HCT116 (cell line): ENCODE data around the gene MEAF6. TPM values are rescaled to one million over a fixed set of nuclear protein-coding genes. Genes with fewer than 3 reads are reported as not detected.

ENCODE experiments used
- ATAC-seq: fragments of 200-7000 bp; cut with Tn5 transposase; 2 replicates; pipeline ENCODE4 v1.9.1; 2020; ENCODE audit warnings: mild to moderate bottlenecking, moderate library complexity
- BruUV-seq: library from RNA; stranded (reverse); fragments of 400-500 nt; replicated peaks from 2 replicates; lab custom pipeline; 2021; lab: Mats Ljungman, UMichigan
- CTCF ChIA-PET: fragments of 300-600 bp; sonication (Branson Sonifier 250); formaldehyde crosslinking; loops from one replicate; lab custom pipeline; 2021; ENCODE audit warnings: antibody characterized with exemption; lab: Charles Lee
- POLR2A ChIA-PET: fragments of 300-600, 350-600 bp; sonication (Branson Sonifier 250); formaldehyde crosslinking; loops from one replicate; lab custom pipeline; 2021; ENCODE audit warnings: antibody characterized with exemption; lab: Charles Lee
- RAD21 ChIA-PET, 2 experiments: fragments of 300-600 bp; sonication (Branson Sonifier 250); formaldehyde crosslinking; loops; one replicate each; lab custom pipeline; 2023; ENCODE audit warnings: low total read pairs in 2 of 2; ENCODE audit not compliant: uncharacterized antibody in 2 of 2, unreplicated experiment in 2 of 2, low non-redundant PET in 1 of 2; lab: Charles Lee
- DNase-seq: peaks from one replicate; pipeline ENCODE4 v3.0.0-alpha.2; 2010; ENCODE audit warnings: low read depth, low spot score
- H2AFZ ChIP-seq: fragments of 200-600 bp; shearing (Covaris generic), sonication (generic); 2 replicates; pipeline ENCODE4 v1.6.1; 2017; ENCODE audit warnings: low read depth, mixed run types, mixed read lengths, antibody characterized with exemption, low read length; ENCODE audit not compliant: poor library complexity, severe bottlenecking
- H3K27ac ChIP-seq: 2 replicates; pipeline ENCODE4 v1.5.1; 2012; ENCODE audit warnings: low read depth, low read length
- H3K27me3 ChIP-seq: fragments of 200-600 bp; sonication (generic); 2 replicates; pipeline ENCODE4 v1.6.1; 2016; ENCODE audit warnings: mixed run types, low read length, mixed read lengths; ENCODE audit not compliant: insufficient read depth
- H3K36me3 ChIP-seq, 2 experiments: fragments of 200-500 bp in 1 of 2; fragments of 200-600 bp in 1 of 2; sonication (Bioruptor generic) in 1 of 2; sonication (generic) in 1 of 2; 2 replicates each; pipeline versions ENCODE4 v1.5.1 to v1.6.1; 2014 to 2016; ENCODE audit warnings: low read length in 2 of 2, inconsistent platforms in 1 of 2, mixed read lengths in 1 of 2, mixed run types in 1 of 2; ENCODE audit not compliant: insufficient read depth in 2 of 2, control insufficient read depth in 1 of 2
- H3K4me1 ChIP-seq, 2 experiments: fragments of 200-600 bp in 1 of 2; sonication (generic) in 1 of 2; 2 replicates each; pipeline versions ENCODE4 v1.5.1 to v1.6.1; 2012 to 2017; ENCODE audit warnings: low read length in 2 of 2, inconsistent platforms in 1 of 2, mild to moderate bottlenecking in 1 of 2, mixed read lengths in 1 of 2, mixed run types in 1 of 2, moderate library complexity in 1 of 2; ENCODE audit not compliant: insufficient read depth in 2 of 2, control insufficient read depth in 1 of 2
- H3K4me2 ChIP-seq: fragments of 200-600 bp; sonication (generic); 2 replicates; pipeline ENCODE4 v1.6.1; 2017; ENCODE audit warnings: mixed run types, low read length, mixed read lengths
- H3K4me3 ChIP-seq, 2 experiments: fragments of 200-600 bp in 1 of 2; sonication (generic) in 1 of 2; replicated peaks in 1 of 2; 2 replicates each; pipeline ENCODE4 v1.5.1; 2011 to 2016; ENCODE audit warnings: low read length in 2 of 2, control low read depth in 1 of 2, low read depth in 1 of 2, mild to moderate bottlenecking in 1 of 2, mixed read lengths in 1 of 2, mixed run types in 1 of 2
- H3K79me2 ChIP-seq: fragments of 200-600 bp; sonication (generic); 2 replicates; pipeline ENCODE4 v1.6.1; 2017; ENCODE audit warnings: mild to moderate bottlenecking, mixed run types, low read length, moderate library complexity, mixed read lengths; ENCODE audit not compliant: insufficient read depth
- H3K9ac ChIP-seq: fragments of 200-600 bp; sonication (generic); 2 replicates; pipeline ENCODE4 v1.6.1; 2016; ENCODE audit warnings: low read length, mixed read lengths
- H3K9me2 ChIP-seq: fragments of 200-600 bp; sonication (generic), shearing (Covaris generic); 2 replicates; pipeline ENCODE4 v1.6.1; 2017; ENCODE audit warnings: mixed run types, mild to moderate bottlenecking, moderate library complexity; ENCODE audit not compliant: insufficient read depth
- H3K9me3 ChIP-seq, 2 experiments: fragments of 200-500 bp in 1 of 2; fragments of 200-600 bp in 1 of 2; sonication (Bioruptor generic) in 1 of 2; sonication (generic) in 1 of 2; 2 replicates each; pipeline ENCODE4 v1.6.1; 2014 to 2017; ENCODE audit warnings: low read length in 2 of 2, mixed read lengths in 2 of 2, inconsistent platforms in 1 of 2, low read depth in 1 of 2, mild to moderate bottlenecking in 1 of 2, mixed run types in 1 of 2, moderate library complexity in 1 of 2; ENCODE audit not compliant: control insufficient read depth in 1 of 2, insufficient read depth in 1 of 2
- H4K20me1 ChIP-seq: fragments of 200-600 bp; sonication (generic), shearing (Covaris generic); 2 replicates; pipeline ENCODE4 v1.6.1; 2017; ENCODE audit warnings: mixed run types, mild to moderate bottlenecking, moderate library complexity; ENCODE audit not compliant: insufficient read depth
- CBX3 ChIP-seq: IDR thresholded peaks from 2 replicates; pipeline ENCODE4 v1.6.1; 2012; ENCODE audit warnings: low read depth
- CEBPB ChIP-seq: IDR thresholded peaks from 2 replicates; pipeline ENCODE4 v1.6.1; 2012; ENCODE audit warnings: low read depth
- EGR1 ChIP-seq: IDR thresholded peaks from 2 replicates; pipeline ENCODE4 v1.6.1; 2012; ENCODE audit warnings: low read depth
- EZH2 ChIP-seq: fragments of 200-600 bp; sonication (generic); IDR thresholded peaks from 2 replicates; pipeline ENCODE4 v1.6.1; 2017; ENCODE audit warnings: antibody characterized with exemption, mixed run types
- EZH2phosphoT487 ChIP-seq: fragments of 200-600 bp; IDR thresholded peaks from 2 replicates; pipeline ENCODE4 v1.6.1; 2018; ENCODE audit warnings: antibody characterized with exemption, borderline replicate concordance
- FOSL1 ChIP-seq: IDR thresholded peaks from 2 replicates; pipeline ENCODE4 v1.6.1; 2012; ENCODE audit warnings: low read depth
- JUND ChIP-seq: IDR thresholded peaks from 2 replicates; pipeline ENCODE4 v1.6.1; 2012
- POLR2A ChIP-seq: IDR thresholded peaks from 2 replicates; pipeline ENCODE4 v1.7.0; 2011; ENCODE audit warnings: borderline replicate concordance; ENCODE audit not compliant: insufficient read depth, insufficient read length; ENCODE audit errors: extremely low read depth
- RAD21 ChIP-seq: IDR thresholded peaks from 2 replicates; pipeline ENCODE4 v1.6.1; 2012; ENCODE audit warnings: low read depth, mild to moderate bottlenecking
- SP1 ChIP-seq: IDR thresholded peaks from 2 replicates; pipeline ENCODE4 v1.6.1; 2012; ENCODE audit warnings: low read depth
- TCF7L2 ChIP-seq: IDR thresholded peaks from 2 replicates; pipeline ENCODE4 v1.7.0; 2011; ENCODE audit warnings: borderline replicate concordance, inconsistent platforms; ENCODE audit not compliant: insufficient read depth, insufficient read length; ENCODE audit errors: extremely low read depth
- ZNF274 ChIP-seq: fragments of 200-500 bp; sonication (Bioruptor generic); IDR thresholded peaks from 2 replicates; pipeline ENCODE4 v1.6.1; 2014; ENCODE audit warnings: mild to moderate bottlenecking, low read depth, low read length, inconsistent platforms
- intact Hi-C: fragments of 100-400 bp; cut with micrococcal nuclease; formaldehyde crosslinking; loops from 2 replicates; pipeline ENCODE4 v1.10.0; 2022
- total RNA-seq: library from RNA; stranded (reverse); gene quantifications from one replicate; pipeline ENCODE4 v1.2.1, GENCODE V29; 2021; ENCODE audit not compliant: unreplicated experiment
- TF ChIP-seq, protein P1 (sequence below): IDR thresholded peaks from 2 replicates; pipeline ENCODE4 v1.6.1; 2011; ENCODE audit warnings: mild to moderate bottlenecking, low read length, moderate library complexity; ENCODE audit not compliant: insufficient replicate concordance; ENCODE audit errors: extremely low read depth
- TF ChIP-seq, protein P2 (sequence below): IDR thresholded peaks from 2 replicates; pipeline ENCODE4 v1.6.1; 2012
- TF ChIP-seq, protein P3 (sequence below), 3 experiments: fragments of 200-600 bp in 1 of 3; sonication (generic) in 1 of 3; IDR thresholded peaks in 2 of 3; conservative IDR thresholded peaks in 1 of 3; 2 replicates each; pipeline ENCODE4 v1.5.1; 2012 to 2017; ENCODE audit warnings: low read depth in 2 of 3, low read length in 2 of 3, antibody characterized with exemption in 1 of 3, borderline replicate concordance in 1 of 3, control low read depth in 1 of 3, mild to moderate bottlenecking in 1 of 3, mixed read lengths in 1 of 3, mixed run types in 1 of 3, moderate library complexity in 1 of 3; ENCODE audit not compliant: insufficient read depth in 1 of 3
- TF ChIP-seq, protein P4 (sequence below): IDR thresholded peaks from 2 replicates; pipeline ENCODE4 v1.6.1; 2012; ENCODE audit warnings: low read depth

MEAF6 gene
- total RNA-seq, 1 experiment from 2014 or later, result 50.3 TPM

DNA sequence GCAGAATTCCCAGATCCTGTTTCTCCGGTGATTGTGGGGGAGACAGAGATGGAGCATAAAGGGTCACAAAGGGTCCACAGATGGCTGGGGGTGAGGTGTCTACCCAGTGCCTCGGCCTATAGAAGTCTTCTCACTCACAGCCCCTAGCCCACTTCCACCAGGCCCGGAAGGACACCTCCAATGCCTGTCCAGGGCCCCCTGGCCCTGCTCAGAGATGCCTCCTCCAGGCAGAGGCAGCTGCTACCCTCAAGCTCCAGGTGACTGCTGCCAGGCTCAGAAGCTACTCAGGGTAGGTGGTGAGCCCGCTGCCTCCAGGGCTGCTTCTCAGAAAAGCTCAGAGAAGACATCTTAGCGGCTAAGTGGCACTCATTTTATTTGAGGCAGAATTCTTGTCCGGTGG lies 62.1 kb downstream of the MEAF6 start:
- Histone ChIP-seq H2AFZ (peak overlapping the region; percentile 1), H3K27me3 (no peaks in the 10 kb centered on the region), H4K20me1 (no peaks in the 10 kb centered on the region), H3K4me1 (peaks cover 8 to 40% of the 10 kb centered on the region in 2 experiments; a peak in 3 of 4 replicates), H3K36me3 (no peaks in the 10 kb centered on the region), H3K9ac (0 out of 2 replicates have a peak overlapping the region, but pooled peaks have one; percentile 1), H3K9me3 (no peaks in the 10 kb centered on the region), H3K79me2 (no peaks in the 10 kb centered on the region), H3K4me2 (peak overlapping the region; percentile 48), H3K9me2 (no peaks in the 10 kb centered on the region), H3K4me3 (no peak overlapping the region), H3K27ac (no peak overlapping the region)
- ATAC-seq, result peak; percentile 22
- ChIA-PET POLR2A (interaction anchor here (1.5 kb wide), 1 partner anchor 23 kb away, joined by 4 read pairs; no protein-coding TSS in a partner anchor), RAD21 (no interaction called here), CTCF (interaction anchor here (1.0 to 5.4 kb wide), 2 partner anchors 18 to 34 kb away, joined by 3 to 62 read pairs; no protein-coding TSS in a partner anchor)
- intact Hi-C loops, result loop anchor here (5.0 kb wide), 1 partner anchor 100 kb away; the partner anchor contains the start of gene SNIP1
- TF ChIP-seq EZH2phosphoT487 (no peak), CBX3 (no peak), JUND (no peak), CEBPB (no peak), SP1 (no peak), RAD21 (no peak), EZH2 (no peak), TCF7L2 (no peak), ZNF274 (no peak), FOSL1 (no peak), POLR2A (no peak), EGR1 (no peak)
- TF ChIP-seq, protein P1, sequence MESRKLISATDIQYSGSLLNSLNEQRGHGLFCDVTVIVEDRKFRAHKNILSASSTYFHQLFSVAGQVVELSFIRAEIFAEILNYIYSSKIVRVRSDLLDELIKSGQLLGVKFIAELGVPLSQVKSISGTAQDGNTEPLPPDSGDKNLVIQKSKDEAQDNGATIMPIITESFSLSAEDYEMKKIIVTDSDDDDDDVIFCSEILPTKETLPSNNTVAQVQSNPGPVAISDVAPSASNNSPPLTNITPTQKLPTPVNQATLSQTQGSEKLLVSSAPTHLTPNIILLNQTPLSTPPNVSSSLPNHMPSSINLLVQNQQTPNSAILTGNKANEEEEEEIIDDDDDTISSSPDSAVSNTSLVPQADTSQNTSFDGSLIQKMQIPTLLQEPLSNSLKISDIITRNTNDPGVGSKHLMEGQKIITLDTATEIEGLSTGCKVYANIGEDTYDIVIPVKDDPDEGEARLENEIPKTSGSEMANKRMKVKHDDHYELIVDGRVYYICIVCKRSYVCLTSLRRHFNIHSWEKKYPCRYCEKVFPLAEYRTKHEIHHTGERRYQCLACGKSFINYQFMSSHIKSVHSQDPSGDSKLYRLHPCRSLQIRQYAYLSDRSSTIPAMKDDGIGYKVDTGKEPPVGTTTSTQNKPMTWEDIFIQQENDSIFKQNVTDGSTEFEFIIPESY, result no peak
- TF ChIP-seq, protein P2, sequence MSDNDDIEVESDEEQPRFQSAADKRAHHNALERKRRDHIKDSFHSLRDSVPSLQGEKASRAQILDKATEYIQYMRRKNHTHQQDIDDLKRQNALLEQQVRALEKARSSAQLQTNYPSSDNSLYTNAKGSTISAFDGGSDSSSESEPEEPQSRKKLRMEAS, result no peak
- TF ChIP-seq, protein P3, sequence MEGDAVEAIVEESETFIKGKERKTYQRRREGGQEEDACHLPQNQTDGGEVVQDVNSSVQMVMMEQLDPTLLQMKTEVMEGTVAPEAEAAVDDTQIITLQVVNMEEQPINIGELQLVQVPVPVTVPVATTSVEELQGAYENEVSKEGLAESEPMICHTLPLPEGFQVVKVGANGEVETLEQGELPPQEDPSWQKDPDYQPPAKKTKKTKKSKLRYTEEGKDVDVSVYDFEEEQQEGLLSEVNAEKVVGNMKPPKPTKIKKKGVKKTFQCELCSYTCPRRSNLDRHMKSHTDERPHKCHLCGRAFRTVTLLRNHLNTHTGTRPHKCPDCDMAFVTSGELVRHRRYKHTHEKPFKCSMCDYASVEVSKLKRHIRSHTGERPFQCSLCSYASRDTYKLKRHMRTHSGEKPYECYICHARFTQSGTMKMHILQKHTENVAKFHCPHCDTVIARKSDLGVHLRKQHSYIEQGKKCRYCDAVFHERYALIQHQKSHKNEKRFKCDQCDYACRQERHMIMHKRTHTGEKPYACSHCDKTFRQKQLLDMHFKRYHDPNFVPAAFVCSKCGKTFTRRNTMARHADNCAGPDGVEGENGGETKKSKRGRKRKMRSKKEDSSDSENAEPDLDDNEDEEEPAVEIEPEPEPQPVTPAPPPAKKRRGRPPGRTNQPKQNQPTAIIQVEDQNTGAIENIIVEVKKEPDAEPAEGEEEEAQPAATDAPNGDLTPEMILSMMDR (IDR thresholded peaks at IDR 0.05 in 2 of 3, conservative IDR thresholded peaks at IDR 0.05 in 1 of 3; ENCODE audit: borderline replicate concordance in 1 of 3, insufficient read depth in 1 of 3, low read depth in 2 of 3, low read length in 2 of 3), result no peak
- TF ChIP-seq, protein P4, sequence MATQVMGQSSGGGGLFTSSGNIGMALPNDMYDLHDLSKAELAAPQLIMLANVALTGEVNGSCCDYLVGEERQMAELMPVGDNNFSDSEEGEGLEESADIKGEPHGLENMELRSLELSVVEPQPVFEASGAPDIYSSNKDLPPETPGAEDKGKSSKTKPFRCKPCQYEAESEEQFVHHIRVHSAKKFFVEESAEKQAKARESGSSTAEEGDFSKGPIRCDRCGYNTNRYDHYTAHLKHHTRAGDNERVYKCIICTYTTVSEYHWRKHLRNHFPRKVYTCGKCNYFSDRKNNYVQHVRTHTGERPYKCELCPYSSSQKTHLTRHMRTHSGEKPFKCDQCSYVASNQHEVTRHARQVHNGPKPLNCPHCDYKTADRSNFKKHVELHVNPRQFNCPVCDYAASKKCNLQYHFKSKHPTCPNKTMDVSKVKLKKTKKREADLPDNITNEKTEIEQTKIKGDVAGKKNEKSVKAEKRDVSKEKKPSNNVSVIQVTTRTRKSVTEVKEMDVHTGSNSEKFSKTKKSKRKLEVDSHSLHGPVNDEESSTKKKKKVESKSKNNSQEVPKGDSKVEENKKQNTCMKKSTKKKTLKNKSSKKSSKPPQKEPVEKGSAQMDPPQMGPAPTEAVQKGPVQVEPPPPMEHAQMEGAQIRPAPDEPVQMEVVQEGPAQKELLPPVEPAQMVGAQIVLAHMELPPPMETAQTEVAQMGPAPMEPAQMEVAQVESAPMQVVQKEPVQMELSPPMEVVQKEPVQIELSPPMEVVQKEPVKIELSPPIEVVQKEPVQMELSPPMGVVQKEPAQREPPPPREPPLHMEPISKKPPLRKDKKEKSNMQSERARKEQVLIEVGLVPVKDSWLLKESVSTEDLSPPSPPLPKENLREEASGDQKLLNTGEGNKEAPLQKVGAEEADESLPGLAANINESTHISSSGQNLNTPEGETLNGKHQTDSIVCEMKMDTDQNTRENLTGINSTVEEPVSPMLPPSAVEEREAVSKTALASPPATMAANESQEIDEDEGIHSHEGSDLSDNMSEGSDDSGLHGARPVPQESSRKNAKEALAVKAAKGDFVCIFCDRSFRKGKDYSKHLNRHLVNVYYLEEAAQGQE, result no peak
- no TSS peak for BruUV-seq
- no peak for DNase-seq
